ENCODE data around the gene RABL2B.
"Not testable (repeated sequence)": the region's sequence is repeated elsewhere in the genome, so short reads cannot be mapped to it uniquely, and the experiment has no call there.

GRCh38 chr22:50786936-50787335, 3.5 kb upstream of the RABL2B start:
- not testable (repeated sequence) for TF ChIP-seq POLR2A, CTCF (IDR thresholded peaks at IDR 0.05)
